Naive thymus-derived CD4-positive, alpha-beta T cell (primary cell): ENCODE data around the gene TRMU. TPM values are rescaled to one million over a fixed set of nuclear protein-coding genes. Genes with fewer than 3 reads are reported as not detected.

Experiments
- ATAC-seq: fragments of 150-1000 bp; cut with Tn5 transposase; 2 replicates; pipeline ENCODE4 v1.10.0; 2021; ENCODE audit warnings: mild to moderate bottlenecking, moderate library complexity
- CTCF ChIA-PET: fragments of 350-600 bp; sonication (Branson Sonifier 250); formaldehyde crosslinking; loops from one replicate; lab custom pipeline; 2021; ENCODE audit warnings: antibody characterized with exemption; lab: Charles Lee
- POLR2A ChIA-PET: fragments of 350-600 bp; sonication (Branson Sonifier 250); formaldehyde crosslinking; loops from one replicate; lab custom pipeline; 2021; ENCODE audit warnings: antibody characterized with exemption, inconsistent platforms; lab: Charles Lee
- DNase-seq, 9 donors: peaks; one replicate each; pipeline versions ENCODE4 v3.0.0 to v3.0.0-alpha.2; 2020 to 2022; ENCODE audit warnings: mixed read lengths in 1 of 9
- H3K27ac ChIP-seq: one replicate; pipeline ENCODE4 v1.7.0; 2013; ENCODE audit warnings: mild to moderate bottlenecking, low read depth, low read length, moderate library complexity
- H3K27me3 ChIP-seq, 2 donors: one replicate each; pipeline ENCODE4 v1.7.0; 2013; ENCODE audit warnings: low read length in 2 of 2, mild to moderate bottlenecking in 2 of 2, moderate library complexity in 2 of 2; ENCODE audit not compliant: control insufficient read depth in 2 of 2, insufficient read depth in 2 of 2
- H3K36me3 ChIP-seq, 3 experiments: 1 replicate in 2 of 3; 2 replicates in 1 of 3; pipeline ENCODE4 v1.7.0; 2013; ENCODE audit warnings: low read length in 3 of 3, mild to moderate bottlenecking in 3 of 3, moderate library complexity in 1 of 3; ENCODE audit not compliant: insufficient read depth in 3 of 3, control insufficient read depth in 2 of 3
- H3K4me1 ChIP-seq, 2 donors: one replicate each; pipeline ENCODE4 v1.7.0; 2013; ENCODE audit warnings: low read length in 2 of 2, mild to moderate bottlenecking in 2 of 2, moderate library complexity in 1 of 2; ENCODE audit not compliant: control insufficient read depth in 2 of 2, insufficient read depth in 2 of 2
- H3K4me3 ChIP-seq: 2 replicates; pipeline ENCODE4 v1.7.0; 2013; ENCODE audit warnings: mild to moderate bottlenecking, low read length
- H3K9me3 ChIP-seq, 3 experiments: 1 replicate in 2 of 3; 2 replicates in 1 of 3; pipeline ENCODE4 v1.7.0; 2013; ENCODE audit warnings: low read length in 3 of 3; ENCODE audit not compliant: control insufficient read depth in 2 of 3
- H3K27ac Mint-ChIP-seq, 9 donors: one replicate each; pipeline ENCODE4 v1.8.0; 2020 to 2022; ENCODE audit warnings: mixed read lengths in 9 of 9, mild to moderate bottlenecking in 8 of 9, moderate library complexity in 5 of 9, inconsistent platforms in 2 of 9
- H3K27me3 Mint-ChIP-seq, 5 donors: one replicate each; pipeline ENCODE4 v1.8.0; 2021 to 2022; ENCODE audit warnings: mixed read lengths in 5 of 5, mild to moderate bottlenecking in 1 of 5
- H3K36me3 Mint-ChIP-seq, 5 donors: one replicate each; pipeline ENCODE4 v1.8.0; 2020 to 2022; ENCODE audit warnings: mixed read lengths in 5 of 5, mild to moderate bottlenecking in 3 of 5, inconsistent platforms in 1 of 5
- H3K4me1 Mint-ChIP-seq, 7 donors: one replicate each; pipeline ENCODE4 v1.8.0; 2020 to 2022; ENCODE audit warnings: mixed read lengths in 7 of 7, mild to moderate bottlenecking in 3 of 7, inconsistent platforms in 1 of 7
- H3K4me3 Mint-ChIP-seq, 10 donors: one replicate each; pipeline ENCODE4 v1.8.0; 2020 to 2022; ENCODE audit warnings: mild to moderate bottlenecking in 10 of 10, mixed read lengths in 10 of 10, moderate library complexity in 6 of 10, inconsistent platforms in 2 of 10
- H3K9me3 Mint-ChIP-seq, 11 donors: one replicate each; pipeline ENCODE4 v1.8.0; 2020 to 2022; ENCODE audit warnings: mixed read lengths in 11 of 11, mild to moderate bottlenecking in 4 of 11, inconsistent platforms in 1 of 11, moderate library complexity in 1 of 11
- intact Hi-C, 2 donors: fragments of 100-400 bp; cut with micrococcal nuclease; formaldehyde crosslinking; loops; one replicate each; pipeline ENCODE4 v1.15.1; 2023
- polyA plus RNA-seq, 2 donors: library from polyadenylated mRNA; unstranded; fragments of 300-500 nt; fragmentation: Illumina TruSeq; gene quantifications; one replicate each; pipeline ENCODE4 v1.2.3, GENCODE V29; 2021
- total RNA-seq, 6 experiments: library from RNA in 5 of 6; stranded (reverse) in 5 of 6; gene quantifications; 1 replicate in 5 of 6; 2 replicates in 1 of 6; pipeline ENCODE4 v1.2.3 and lab custom pipeline; 2021 to 2026

TRMU gene
- total and polyA plus RNA-seq, 7 experiments from 2014 or later: 17.9 to 92.1 (median 58.7) TPM

DNA sequence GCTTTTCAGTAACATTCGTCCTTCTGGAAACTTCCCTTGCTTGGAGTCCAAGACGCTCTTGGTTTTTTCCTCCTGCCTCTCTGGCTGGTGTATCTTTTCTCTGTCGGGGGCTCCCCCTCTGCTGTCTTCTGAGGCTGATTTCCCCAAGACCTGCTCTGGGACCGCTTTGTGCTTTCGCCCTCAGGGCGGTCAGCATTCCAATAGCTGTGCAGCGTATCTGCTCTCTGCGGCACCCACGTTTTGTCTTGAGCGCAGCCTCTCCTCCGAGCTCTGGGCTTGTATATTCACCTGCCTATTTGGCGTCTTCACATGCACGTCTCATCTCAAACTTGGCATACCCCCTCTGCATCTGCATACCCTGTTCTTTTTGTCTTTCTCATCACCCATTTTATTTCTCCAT is 36.4 kb upstream of the TRMU start:
- H3K27me3 ChIP-seq: no peaks in the 10 kb centered on the region
- no peaks in the 10 kb centered on the region for H3K9me3 ChIP-seq
- H3K27ac ChIP-seq: no peak overlapping the region
- ChIA-PET CTCF (interaction anchor here (1.6 kb wide), 1 partner anchor 13 kb away, joined by 3 read pairs; no protein-coding TSS in a partner anchor), POLR2A (no interaction called here)
- ATAC-seq (no peak), DNase-seq (no peak)
- Mint-ChIP-seq H3K36me3 (peaks cover 0 to 26% (median 0%) of the 10 kb centered on the region in 5 donors), H3K27ac (peak overlapping the region in 1 of 9 donors; percentile 85), H3K4me1 (peaks cover 12 to 64% (median 27%) of the 10 kb centered on the region in 7 donors), H3K27me3 (peaks cover 0 to 11% (median 9%) of the 10 kb centered on the region in 5 donors), H3K9me3 (peaks cover 0 to 3% (median 0%) of the 10 kb centered on the region in 11 donors), H3K4me3 (peak overlapping the region in 6 of 10 donors; percentile 3 to 91 (median 40))
- H3K4me1 ChIP-seq: peaks cover 8 to 15% of the 10 kb centered on the region in 2 donors
- H3K4me3 ChIP-seq: no peak overlapping the region
- intact Hi-C loops: loop anchor here (5.0 kb wide), 2 partner anchors 247 to 1032 kb away; no protein-coding TSS in a partner anchor
- H3K36me3 ChIP-seq: no peaks in the 10 kb centered on the region

DNA sequence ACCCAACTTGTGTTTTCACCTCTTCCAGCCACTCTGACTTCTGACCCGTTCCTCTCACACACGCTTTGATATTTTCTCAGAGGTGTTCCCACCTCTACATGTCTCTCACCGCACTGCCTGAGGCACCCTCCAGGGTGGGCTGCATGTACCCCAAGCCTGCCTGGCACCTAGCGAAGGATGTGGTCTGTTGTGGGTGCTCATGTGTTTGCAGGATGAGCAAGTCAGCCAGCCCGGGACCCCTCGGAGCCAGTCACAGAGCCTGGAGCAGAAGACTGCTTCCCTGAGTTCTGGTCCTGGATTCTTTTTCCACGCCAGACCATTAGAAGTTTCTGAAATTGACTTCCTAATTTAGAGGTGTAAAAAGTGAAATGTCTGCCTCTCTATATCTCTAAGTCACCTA is 35.0 kb upstream of the TRMU start:
- Histone ChIP-seq H3K36me3 (no peaks in the 10 kb centered on the region), H3K4me1 (peaks cover 7 to 13% of the 10 kb centered on the region in 2 donors), H3K27ac (no peak overlapping the region), H3K4me3 (no peak overlapping the region), H3K27me3 (no peaks in the 10 kb centered on the region), H3K9me3 (no peaks in the 10 kb centered on the region)
- ChIA-PET POLR2A (interaction anchor here (0.6 kb wide), 1 partner anchor 34 kb away, joined by 3 read pairs; no protein-coding TSS in a partner anchor), CTCF (interaction anchor here (0.6 kb wide), 1 partner anchor 314 kb away, joined by 3 read pairs; no protein-coding TSS in a partner anchor)
- Mint-ChIP-seq H3K27me3 (peaks cover 0 to 11% (median 9%) of the 10 kb centered on the region in 5 donors), H3K4me3 (no peak overlapping the region), H3K36me3 (peaks cover 0 to 27% (median 0%) of the 10 kb centered on the region in 5 donors), H3K9me3 (peaks cover 0 to 3% (median 0%) of the 10 kb centered on the region in 11 donors), H3K4me1 (peaks cover 12 to 62% (median 20%) of the 10 kb centered on the region in 7 donors), H3K27ac (peak overlapping the region in 1 of 9 donors; percentile 40)
- ATAC-seq (no peak), DNase-seq (no peak)
- intact Hi-C loops: no loop called here

DNA sequence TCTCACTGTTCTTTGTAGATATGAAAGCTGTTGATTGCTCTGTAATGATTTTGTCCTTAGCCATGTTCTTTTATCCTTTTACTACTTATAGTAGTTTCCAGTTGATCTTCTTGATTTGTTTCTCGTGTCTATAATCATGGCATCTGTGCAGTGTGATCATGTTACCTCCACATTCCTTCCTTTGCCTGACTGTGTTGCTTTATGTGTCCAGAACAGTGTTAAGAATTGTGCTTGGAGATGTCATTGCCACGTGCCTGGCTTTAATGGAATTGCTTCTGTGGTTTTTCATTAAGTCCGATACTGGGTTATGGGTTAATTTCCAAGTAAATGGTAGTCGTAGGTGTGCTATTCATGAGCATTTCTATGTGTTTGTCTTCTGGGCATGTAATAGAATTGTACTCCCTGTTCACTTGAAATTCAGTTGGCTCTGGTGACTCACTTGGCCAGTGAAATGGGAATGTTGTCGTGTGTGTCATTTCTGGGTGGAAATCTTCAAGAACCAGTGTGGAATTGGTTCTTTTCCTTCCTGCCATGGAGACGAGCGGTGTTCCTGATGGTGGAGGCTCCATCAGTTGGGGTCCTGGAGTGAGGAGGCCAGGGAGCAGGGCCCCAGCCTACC is 32.1 kb upstream of the TRMU start:
- H3K4me3 ChIP-seq: no peak overlapping the region
- ChIA-PET CTCF (no interaction called here), POLR2A (no interaction called here)
- ATAC-seq (no peak), DNase-seq (no peak)
- Mint-ChIP-seq H3K4me1 (peaks cover 0 to 46% (median 4%) of the 10 kb centered on the region in 7 donors), H3K4me3 (no peak overlapping the region), H3K27ac (peak overlapping the region in 1 of 9 donors; percentile 19), H3K9me3 (no peaks in the 10 kb centered on the region), H3K36me3 (peaks cover 0 to 37% (median 0%) of the 10 kb centered on the region in 5 donors), H3K27me3 (peaks cover 0 to 10% (median 5%) of the 10 kb centered on the region in 5 donors)
- intact Hi-C loops: no loop called here
- no peaks in the 10 kb centered on the region for H3K4me1 ChIP-seq
- no peaks in the 10 kb centered on the region for H3K36me3 ChIP-seq
- no peaks in the 10 kb centered on the region for H3K27me3 ChIP-seq
- H3K9me3 ChIP-seq: no peaks in the 10 kb centered on the region
- H3K27ac ChIP-seq: no peak overlapping the region

DNA sequence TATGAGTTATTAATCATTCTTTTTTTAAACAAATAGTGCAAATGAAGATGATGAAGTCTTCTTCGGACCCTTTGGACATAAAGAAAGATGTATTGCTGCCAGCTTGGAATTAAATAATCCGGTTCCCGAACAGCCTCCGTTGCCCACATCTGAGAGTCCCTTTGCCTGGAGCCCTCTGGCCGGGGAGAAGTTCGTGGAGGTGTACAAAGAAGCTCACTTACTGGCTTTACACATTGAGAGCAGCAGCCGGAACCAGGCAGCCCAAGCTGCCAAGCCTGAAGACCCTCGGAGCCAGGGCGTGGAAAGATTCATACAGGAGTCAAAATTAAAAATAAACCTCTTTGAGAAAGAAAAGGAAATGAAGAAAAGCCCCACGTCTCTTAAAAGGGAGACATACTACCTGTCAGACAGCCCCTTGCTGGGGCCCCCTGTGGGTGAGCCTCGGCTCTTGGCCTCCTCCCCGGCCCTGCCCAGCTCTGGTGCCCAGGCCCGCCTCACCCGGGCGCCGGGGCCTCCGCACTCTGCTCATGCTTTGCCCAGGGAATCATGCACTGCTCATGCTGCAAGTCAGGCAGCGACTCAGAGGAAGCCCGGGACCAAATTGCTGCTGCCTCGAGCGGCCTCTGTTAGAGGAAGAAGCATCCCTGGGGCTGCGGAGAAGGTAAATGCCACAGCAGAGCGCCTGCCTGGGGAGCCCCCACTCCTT is 27.1 kb upstream of the TRMU start:
- no peaks in the 10 kb centered on the region for H3K9me3 ChIP-seq
- CTCF ChIA-PET: no interaction called here
- Mint-ChIP-seq H3K4me1 (peaks cover 0 to 23% (median 0%) of the 10 kb centered on the region in 7 donors), H3K27me3 (no peaks in the 10 kb centered on the region), H3K36me3 (peaks cover 0 to 30% (median 0%) of the 10 kb centered on the region in 5 donors), H3K27ac (no peak overlapping the region), H3K4me3 (no peak overlapping the region), H3K9me3 (no peaks in the 10 kb centered on the region)
- intact Hi-C loops: no loop called here
- H3K4me3 ChIP-seq: no peak overlapping the region
- no peak for DNase-seq
- no peak for ATAC-seq
- no peaks in the 10 kb centered on the region for H3K36me3 ChIP-seq
- H3K4me1 ChIP-seq: no peaks in the 10 kb centered on the region
- H3K27me3 ChIP-seq: no peaks in the 10 kb centered on the region
- H3K27ac ChIP-seq: no peak overlapping the region
- POLR2A ChIA-PET: no interaction called here

DNA sequence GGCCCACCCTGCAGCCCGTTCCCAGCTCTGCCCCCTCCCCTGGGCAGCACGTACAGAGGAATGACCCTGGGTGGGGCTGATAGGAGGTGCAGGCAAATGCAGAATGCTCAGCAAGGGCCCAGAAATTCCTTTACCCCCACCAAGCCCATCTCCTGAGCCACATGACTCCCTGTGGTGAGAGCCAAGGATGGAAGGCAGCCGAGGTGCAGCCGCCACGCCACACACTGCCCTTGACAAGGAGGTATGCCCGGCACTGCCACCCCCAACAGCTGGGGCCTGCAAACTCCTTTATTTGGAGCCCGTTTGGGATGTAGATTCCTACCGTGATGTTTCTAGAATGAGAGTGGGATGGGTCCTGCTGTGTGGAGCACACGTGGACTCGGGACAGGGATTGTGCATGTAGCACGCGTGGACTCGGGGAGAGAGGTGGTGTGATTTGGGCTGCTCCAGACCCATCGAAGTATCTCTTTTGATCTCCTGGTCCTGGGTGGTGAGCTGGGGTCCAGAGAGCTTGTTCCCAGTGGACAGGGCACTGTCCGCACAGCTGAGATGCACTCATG is 25.9 kb upstream of the TRMU start:
- DNase-seq (no peak), ATAC-seq (no peak)
- Histone ChIP-seq H3K4me1 (no peaks in the 10 kb centered on the region), H3K27ac (no peak overlapping the region), H3K4me3 (no peak overlapping the region), H3K27me3 (no peaks in the 10 kb centered on the region), H3K9me3 (no peaks in the 10 kb centered on the region), H3K36me3 (no peaks in the 10 kb centered on the region)
- CTCF ChIA-PET: interaction anchor here (1.2 kb wide), 1 partner anchor 185 kb away, joined by 5 read pairs; no protein-coding TSS in a partner anchor
- peaks cover 0 to 24% (median 0%) of the 10 kb centered on the region in 5 donors for H3K36me3 Mint-ChIP-seq
- peak overlapping the region in 1 of 9 donors; percentile 86 for H3K27ac Mint-ChIP-seq
- peaks cover 0 to 13% (median 0%) of the 10 kb centered on the region in 7 donors for H3K4me1 Mint-ChIP-seq
- H3K4me3 Mint-ChIP-seq: no peak overlapping the region
- intact Hi-C loops: loop anchor here (5.0 kb wide), 2 partner anchors 297 to 302 kb away; no protein-coding TSS in a partner anchor
- no peaks in the 10 kb centered on the region for H3K27me3 Mint-ChIP-seq
- POLR2A ChIA-PET: interaction anchor here (0.9 kb wide), 1 partner anchor 13 kb away, joined by 3 read pairs; the partner anchor contains the start of gene GTSE1
- H3K9me3 Mint-ChIP-seq: no peaks in the 10 kb centered on the region

DNA sequence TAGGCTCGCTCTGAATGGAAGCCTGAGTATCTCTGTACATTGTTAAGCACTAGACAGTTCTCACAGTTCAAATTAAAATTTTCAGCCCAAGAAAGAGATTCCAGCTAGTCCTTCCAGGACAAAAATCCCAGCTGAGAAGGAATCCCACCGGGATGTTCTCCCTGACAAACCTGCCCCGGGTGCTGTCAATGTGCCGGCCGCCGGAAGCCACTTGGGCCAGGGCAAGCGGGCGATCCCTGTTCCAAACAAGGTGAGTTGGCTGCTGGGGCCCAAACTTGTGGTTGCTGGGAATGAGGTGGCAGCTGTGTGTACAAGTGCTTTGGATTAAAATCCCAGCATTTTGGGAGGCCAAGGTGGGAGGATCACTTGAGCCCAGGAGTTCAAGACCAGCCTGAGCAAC is 23.5 kb upstream of the TRMU start:
- Mint-ChIP-seq H3K4me3 (no peak overlapping the region), H3K4me1 (peaks cover 0 to 10% (median 0%) of the 10 kb centered on the region in 7 donors), H3K9me3 (no peaks in the 10 kb centered on the region), H3K36me3 (peaks cover 0 to 21% (median 0%) of the 10 kb centered on the region in 5 donors), H3K27me3 (no peaks in the 10 kb centered on the region), H3K27ac (no peak overlapping the region)
- Histone ChIP-seq H3K4me3 (no peak overlapping the region), H3K27ac (no peak overlapping the region), H3K36me3 (no peaks in the 10 kb centered on the region), H3K9me3 (no peaks in the 10 kb centered on the region), H3K4me1 (no peaks in the 10 kb centered on the region), H3K27me3 (no peaks in the 10 kb centered on the region)
- CTCF ChIA-PET: interaction anchor here (1.0 to 4.6 kb wide), 3 partner anchors 13 to 316 kb away, joined by 3 to 40 read pairs (median 5); no protein-coding TSS in a partner anchor
- ATAC-seq (no peak), DNase-seq (no peak)
- intact Hi-C loops: loop anchor here (5.0 kb wide), 2 partner anchors 300 to 305 kb away; no protein-coding TSS in a partner anchor
- POLR2A ChIA-PET: no interaction called here
